ENCODE data around the gene TBCD.
A peak's percentile ranks its signal among the peaks of the same experiment; 100 is the strongest.
"Not testable (repeated sequence)": the region's sequence is repeated elsewhere in the genome, so short reads cannot be mapped to it uniquely, and the experiment has no call there.

Gene TBCD

GRCh38 chr17:82961366-82962162 is 209.7 kb downstream of the TBCD start:
- no peak for DNase-seq (ENCODE audit: low read depth, low spot score)
- Histone ChIP-seq H3K27ac (no peak overlapping the region), H3K36me3 (ENCODE audit: insufficient read depth, low read length) (no peaks in the 10 kb centered on the region), H3K9ac (ENCODE audit: insufficient read length) (no peak overlapping the region), H3K9me3 (ENCODE audit: low read depth, low read length) (no peaks in the 10 kb centered on the region), H3K4me3 (no peak overlapping the region)
- TF ChIP-seq POLR2AphosphoS5 (IDR thresholded peaks at IDR 0.05; ENCODE audit: borderline replicate concordance, low read depth, low read length) (no peak), EZH2 (IDR thresholded peaks at IDR 0.05) (no peak), FOXP2 (optimal IDR thresholded peaks at IDR 0.05; ENCODE audit: control extremely low read depth, extremely low read length, insufficient read depth) (no peak)

- Histone ChIP-seq H3K9ac (ENCODE audit: insufficient read length) (peak overlapping the region; percentile 22), H3K4me3 (no peak overlapping the region), H3K9me3 (ENCODE audit: low read depth, low read length) (no peaks in the 10 kb centered on the region), H3K36me3 (ENCODE audit: insufficient read depth, low read length) (no peaks in the 10 kb centered on the region), H3K27ac (no peak overlapping the region)
- DNase-seq (ENCODE audit: low read depth, low spot score) = no peak
- TF ChIP-seq POLR2AphosphoS5 (IDR thresholded peaks at IDR 0.05; ENCODE audit: borderline replicate concordance, low read depth, low read length) = no peak
- no peak for TF ChIP-seq FOXP2 (optimal IDR thresholded peaks at IDR 0.05; ENCODE audit: control extremely low read depth, extremely low read length, insufficient read depth)
- no peak for TF ChIP-seq EZH2 (IDR thresholded peaks at IDR 0.05)
Measured at GRCh38 chr17:82962163-82962720, 210.4 kb downstream of the TBCD start.

- Histone ChIP-seq H3K27ac (no peak overlapping the region), H3K4me3 (peak overlapping the region; percentile 54), H3K36me3 (ENCODE audit: insufficient read depth, low read length) (no peaks in the 10 kb centered on the region), H3K9ac (ENCODE audit: insufficient read length) (no peak overlapping the region), H3K9me3 (ENCODE audit: low read depth, low read length) (no peaks in the 10 kb centered on the region)
- DNase-seq (ENCODE audit: low read depth, low spot score) = peak; percentile 5
- no peak for TF ChIP-seq POLR2AphosphoS5 (IDR thresholded peaks at IDR 0.05; ENCODE audit: borderline replicate concordance, low read depth, low read length)
- no peak for TF ChIP-seq EZH2 (IDR thresholded peaks at IDR 0.05)
- no peak for TF ChIP-seq FOXP2 (optimal IDR thresholded peaks at IDR 0.05; ENCODE audit: control extremely low read depth, extremely low read length, insufficient read depth)
Measured at GRCh38 chr17:82963104-82963950, 211.5 kb downstream of the TBCD start.

- H3K4me3 ChIP-seq; H3K9ac ChIP-seq (ENCODE audit: insufficient read length); H3K36me3 ChIP-seq (ENCODE audit: insufficient read depth, low read length); H3K9me3 ChIP-seq (ENCODE audit: low read depth, low read length); DNase-seq (ENCODE audit: low read depth, low spot score); H3K27ac ChIP-seq: not testable (repeated sequence)
Measured at GRCh38 chr17:82964451-82964850, 212.6 kb downstream of the TBCD start.

GRCh38 chr17:82964851-82965341 is 213.0 kb downstream of the TBCD start:
- H3K9ac ChIP-seq (ENCODE audit: insufficient read length) = no peak overlapping the region
- no peaks in the 10 kb centered on the region for H3K9me3 ChIP-seq (ENCODE audit: low read depth, low read length)
- no peak overlapping the region for H3K27ac ChIP-seq
- no peak overlapping the region for H3K4me3 ChIP-seq
- no peaks in the 10 kb centered on the region for H3K36me3 ChIP-seq (ENCODE audit: insufficient read depth, low read length)
- DNase-seq (ENCODE audit: low read depth, low spot score) = no peak
- TF ChIP-seq EZH2 (IDR thresholded peaks at IDR 0.05) (no peak), FOXP2 (optimal IDR thresholded peaks at IDR 0.05; ENCODE audit: control extremely low read depth, extremely low read length, insufficient read depth) (no peak), POLR2AphosphoS5 (IDR thresholded peaks at IDR 0.05; ENCODE audit: borderline replicate concordance, low read depth, low read length) (no peak)

GRCh38 chr17:82965371-82965770 is 213.5 kb downstream of the TBCD start:
- Histone ChIP-seq H3K4me3 (no peak overlapping the region), H3K36me3 (ENCODE audit: insufficient read depth, low read length) (no peaks in the 10 kb centered on the region), H3K9ac (ENCODE audit: insufficient read length) (no peak overlapping the region), H3K27ac (no peak overlapping the region), H3K9me3 (ENCODE audit: low read depth, low read length) (no peaks in the 10 kb centered on the region)
- DNase-seq (ENCODE audit: low read depth, low spot score) = no peak
- TF ChIP-seq EZH2 (IDR thresholded peaks at IDR 0.05) (no peak), FOXP2 (optimal IDR thresholded peaks at IDR 0.05; ENCODE audit: control extremely low read depth, extremely low read length, insufficient read depth) (no peak), POLR2AphosphoS5 (IDR thresholded peaks at IDR 0.05; ENCODE audit: borderline replicate concordance, low read depth, low read length) (no peak)

GRCh38 chr17:82966415-82966814 is 214.6 kb downstream of the TBCD start:
- Histone ChIP-seq H3K9ac (ENCODE audit: insufficient read length) (no peak overlapping the region), H3K27ac (no peak overlapping the region), H3K36me3 (ENCODE audit: insufficient read depth, low read length) (no peaks in the 10 kb centered on the region), H3K9me3 (ENCODE audit: low read depth, low read length) (no peaks in the 10 kb centered on the region), H3K4me3 (no peak overlapping the region)
- DNase-seq (ENCODE audit: low read depth, low spot score) = no peak
- no peak for TF ChIP-seq EZH2 (IDR thresholded peaks at IDR 0.05)
- TF ChIP-seq FOXP2 (optimal IDR thresholded peaks at IDR 0.05; ENCODE audit: control extremely low read depth, extremely low read length, insufficient read depth) = no peak
- TF ChIP-seq POLR2AphosphoS5 (IDR thresholded peaks at IDR 0.05; ENCODE audit: borderline replicate concordance, low read depth, low read length) = no peak
